C4-2B (cell line): ENCODE data around the gene INHBE.

ENCODE experiments used
- H3K27ac ChIP-seq: fragments of 450-650 bp; 2 replicates; pipeline ENCODE4 v1.5.1; 2017
- ZFX ChIP-seq: fragments of 450-650 bp; IDR thresholded peaks from 2 replicates; pipeline ENCODE4 v1.6.1; 2017
- TF ChIP-seq, protein P1 (sequence below): fragments of 450-650 bp; conservative IDR thresholded peaks from 2 replicates; pipeline ENCODE4 v1.5.1; 2017; ENCODE audit warnings: mild to moderate bottlenecking

Gene INHBE

DNA sequence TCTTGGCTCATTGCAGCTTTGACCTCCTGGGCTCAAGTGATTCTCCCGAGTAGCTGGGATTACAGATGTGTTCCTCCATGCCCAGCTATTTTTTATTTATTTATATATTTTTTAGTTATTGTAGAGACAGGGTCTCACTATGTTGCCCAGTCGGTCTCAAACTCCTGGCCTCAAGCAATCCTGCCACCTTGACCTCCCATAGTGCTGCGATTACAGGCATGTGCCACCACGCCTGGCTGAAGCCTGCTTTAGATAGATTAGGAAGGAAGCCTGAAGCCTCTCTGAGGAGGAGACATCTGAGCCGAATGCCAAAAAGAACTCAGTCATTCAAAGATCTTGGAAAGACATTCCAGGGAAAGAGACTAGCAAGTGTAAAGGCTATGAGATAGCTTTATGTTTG lies 10.4 kb upstream of the INHBE start:
- no peak for TF ChIP-seq ZFX
- TF ChIP-seq, protein P1, sequence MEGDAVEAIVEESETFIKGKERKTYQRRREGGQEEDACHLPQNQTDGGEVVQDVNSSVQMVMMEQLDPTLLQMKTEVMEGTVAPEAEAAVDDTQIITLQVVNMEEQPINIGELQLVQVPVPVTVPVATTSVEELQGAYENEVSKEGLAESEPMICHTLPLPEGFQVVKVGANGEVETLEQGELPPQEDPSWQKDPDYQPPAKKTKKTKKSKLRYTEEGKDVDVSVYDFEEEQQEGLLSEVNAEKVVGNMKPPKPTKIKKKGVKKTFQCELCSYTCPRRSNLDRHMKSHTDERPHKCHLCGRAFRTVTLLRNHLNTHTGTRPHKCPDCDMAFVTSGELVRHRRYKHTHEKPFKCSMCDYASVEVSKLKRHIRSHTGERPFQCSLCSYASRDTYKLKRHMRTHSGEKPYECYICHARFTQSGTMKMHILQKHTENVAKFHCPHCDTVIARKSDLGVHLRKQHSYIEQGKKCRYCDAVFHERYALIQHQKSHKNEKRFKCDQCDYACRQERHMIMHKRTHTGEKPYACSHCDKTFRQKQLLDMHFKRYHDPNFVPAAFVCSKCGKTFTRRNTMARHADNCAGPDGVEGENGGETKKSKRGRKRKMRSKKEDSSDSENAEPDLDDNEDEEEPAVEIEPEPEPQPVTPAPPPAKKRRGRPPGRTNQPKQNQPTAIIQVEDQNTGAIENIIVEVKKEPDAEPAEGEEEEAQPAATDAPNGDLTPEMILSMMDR: no peak
- no peak overlapping the region for H3K27ac ChIP-seq

DNA sequence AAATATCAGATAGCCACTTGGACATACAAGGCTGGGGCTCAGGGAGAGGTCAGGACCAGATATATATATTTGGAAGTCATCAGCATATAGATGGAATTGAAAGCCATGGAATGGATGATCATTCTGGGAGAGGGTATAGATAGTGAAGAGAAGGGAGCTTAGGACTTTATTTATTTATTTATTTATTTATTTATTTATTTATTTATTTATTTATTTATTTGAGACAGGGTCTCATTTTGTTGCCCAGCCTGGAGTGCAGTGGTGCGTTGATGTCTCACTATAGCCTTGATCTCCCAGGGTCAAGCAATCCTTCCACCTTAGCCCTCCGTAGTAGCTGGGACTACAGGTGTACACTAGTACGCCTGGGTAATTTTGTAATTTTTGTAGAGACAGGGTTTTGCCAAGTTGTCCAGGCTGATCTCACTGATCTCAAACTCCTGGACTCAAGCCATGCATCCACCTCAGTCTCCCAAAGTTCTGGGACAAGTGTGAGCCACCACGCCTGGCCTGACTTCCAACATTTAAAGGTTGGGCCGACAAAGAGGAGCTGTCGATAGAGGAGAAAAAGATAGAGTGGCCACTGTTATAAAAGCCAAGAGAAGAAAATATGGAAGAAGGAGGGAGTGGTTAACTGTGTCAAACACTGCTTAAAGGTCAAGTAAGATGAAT lies 8.7 kb upstream of the INHBE start:
- H3K27ac ChIP-seq: no peak overlapping the region
- TF ChIP-seq ZFX: no peak
- TF ChIP-seq, protein P1: no peak

DNA sequence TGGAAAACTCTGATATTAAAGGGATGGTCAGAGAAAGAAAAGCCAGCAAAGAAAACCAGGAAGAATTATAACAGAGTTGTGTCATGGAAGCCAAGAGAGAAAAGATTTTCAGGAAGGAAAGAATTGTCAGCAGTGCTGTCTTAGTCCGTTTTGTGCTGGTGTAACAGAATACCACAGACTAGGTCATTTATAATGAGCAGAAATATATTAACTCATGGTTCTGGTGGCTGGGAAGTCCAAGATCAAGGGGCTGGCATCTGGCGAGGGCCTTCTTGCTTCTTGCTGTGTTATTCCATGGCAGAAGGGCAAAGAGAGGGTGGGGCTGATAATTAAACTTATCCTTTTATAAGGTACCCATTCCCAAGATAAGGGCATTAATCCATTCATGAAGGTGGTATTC lies 6.4 kb upstream of the INHBE start:
- H3K27ac ChIP-seq: no peak overlapping the region
- TF ChIP-seq, protein P1: no peak
- no peak for TF ChIP-seq ZFX

DNA sequence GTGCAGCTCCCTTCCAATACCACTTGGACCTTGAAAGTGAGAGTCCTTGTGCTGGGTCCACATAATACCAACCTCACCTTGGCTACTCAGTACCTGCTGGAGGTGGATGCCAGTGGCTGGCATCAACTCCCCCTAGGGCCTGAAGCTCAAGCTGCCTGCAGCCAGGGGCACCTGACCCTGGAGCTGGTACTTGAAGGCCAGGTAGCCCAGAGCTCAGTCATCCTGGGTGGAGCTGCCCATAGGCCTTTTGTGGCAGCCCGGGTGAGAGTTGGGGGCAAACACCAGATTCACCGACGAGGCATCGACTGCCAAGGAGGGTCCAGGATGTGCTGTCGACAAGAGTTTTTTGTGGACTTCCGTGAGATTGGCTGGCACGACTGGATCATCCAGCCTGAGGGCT lies 5.7 kb upstream of the INHBE start:
- no peak overlapping the region for H3K27ac ChIP-seq
- no peak for TF ChIP-seq ZFX
- TF ChIP-seq, protein P1: no peak

DNA sequence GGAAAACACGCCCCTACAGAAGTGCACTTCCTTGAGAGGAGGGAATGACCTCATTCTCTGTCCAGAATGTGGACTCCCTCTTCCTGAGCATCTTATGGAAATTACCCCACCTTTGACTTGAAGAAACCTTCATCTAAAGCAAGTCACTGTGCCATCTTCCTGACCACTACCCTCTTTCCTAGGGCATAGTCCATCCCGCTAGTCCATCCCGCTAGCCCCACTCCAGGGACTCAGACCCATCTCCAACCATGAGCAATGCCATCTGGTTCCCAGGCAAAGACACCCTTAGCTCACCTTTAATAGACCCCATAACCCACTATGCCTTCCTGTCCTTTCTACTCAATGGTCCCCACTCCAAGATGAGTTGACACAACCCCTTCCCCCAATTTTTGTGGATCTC lies 5.0 kb upstream of the INHBE start:
- TF ChIP-seq, protein P1: no peak
- TF ChIP-seq ZFX: no peak
- no peak overlapping the region for H3K27ac ChIP-seq

DNA sequence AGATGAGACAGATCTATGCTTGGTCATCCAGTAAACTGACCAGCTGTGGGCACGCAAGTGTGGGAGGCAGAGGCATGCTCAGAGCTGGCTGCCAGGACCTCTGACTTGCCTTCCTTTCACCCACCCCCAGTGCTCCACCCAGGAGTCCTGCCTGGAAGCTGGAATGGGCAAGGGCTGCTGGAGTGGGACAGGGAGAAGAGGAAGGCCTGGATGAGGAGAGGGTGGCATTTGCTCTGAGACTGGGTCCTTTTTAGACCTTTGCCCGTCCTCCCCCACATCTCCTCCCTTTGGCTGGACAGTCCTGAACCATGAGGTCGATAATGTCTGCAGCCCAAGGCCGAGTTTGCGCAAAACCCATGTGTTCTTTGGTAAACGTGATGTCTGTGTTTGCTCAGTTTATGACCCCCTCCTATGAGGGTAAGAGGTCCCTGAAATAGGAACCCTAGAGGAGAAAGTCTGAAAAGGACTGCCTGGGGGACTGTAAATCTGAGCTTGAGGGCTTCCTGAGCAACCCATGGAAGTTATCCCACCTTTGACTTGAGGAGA lies 3.8 kb upstream of the INHBE start:
- TF ChIP-seq ZFX: no peak
- no peak overlapping the region for H3K27ac ChIP-seq

DNA sequence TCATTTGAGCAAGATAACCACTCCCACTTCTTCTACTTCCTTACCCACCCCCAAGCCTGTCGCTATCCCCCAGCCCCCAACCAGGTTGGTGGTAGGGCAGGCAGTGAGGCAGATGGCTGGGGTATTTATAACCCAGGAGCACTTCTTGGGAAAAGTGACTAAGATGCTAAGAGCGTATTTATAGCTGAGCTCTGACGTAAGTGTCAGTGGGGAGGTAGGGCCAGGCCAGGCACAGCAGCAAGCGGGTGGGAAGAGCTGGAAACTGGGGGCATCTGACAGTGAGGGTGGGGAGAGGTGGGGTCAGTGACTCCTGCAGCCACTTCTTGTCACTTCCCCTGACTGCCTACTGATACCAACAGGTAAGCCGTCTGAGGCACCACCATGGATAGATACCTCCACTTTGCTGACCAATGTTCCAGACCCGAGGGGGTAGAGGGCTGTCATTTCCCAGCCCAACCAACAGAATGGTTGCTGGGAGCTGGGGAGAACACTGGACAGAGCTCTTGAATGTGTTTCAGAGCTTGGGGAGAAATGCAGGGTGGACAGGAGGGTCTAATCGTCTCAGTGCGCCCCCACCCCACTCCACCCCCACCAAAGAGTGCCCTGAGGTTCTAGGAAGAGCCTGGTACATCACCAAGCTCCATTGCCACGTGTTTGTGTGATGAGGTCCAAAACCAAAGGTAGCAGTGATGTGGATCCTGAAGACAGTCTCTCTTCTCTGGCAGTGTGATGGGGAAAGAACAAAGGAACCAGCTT lies 2.7 kb upstream of the INHBE start:
- no peak overlapping the region for H3K27ac ChIP-seq
- TF ChIP-seq, protein P1: no peak
- no peak for TF ChIP-seq ZFX
